ENCODE results near the gene WDR5B. TPM values are rescaled to one million over a fixed set of nuclear protein-coding genes. Genes with fewer than 3 reads are reported as not detected.

Gene WDR5B
- total and polyA plus RNA-seq, 2 experiments from 2014 or later, result 1.9 to 8.2 TPM

DNA sequence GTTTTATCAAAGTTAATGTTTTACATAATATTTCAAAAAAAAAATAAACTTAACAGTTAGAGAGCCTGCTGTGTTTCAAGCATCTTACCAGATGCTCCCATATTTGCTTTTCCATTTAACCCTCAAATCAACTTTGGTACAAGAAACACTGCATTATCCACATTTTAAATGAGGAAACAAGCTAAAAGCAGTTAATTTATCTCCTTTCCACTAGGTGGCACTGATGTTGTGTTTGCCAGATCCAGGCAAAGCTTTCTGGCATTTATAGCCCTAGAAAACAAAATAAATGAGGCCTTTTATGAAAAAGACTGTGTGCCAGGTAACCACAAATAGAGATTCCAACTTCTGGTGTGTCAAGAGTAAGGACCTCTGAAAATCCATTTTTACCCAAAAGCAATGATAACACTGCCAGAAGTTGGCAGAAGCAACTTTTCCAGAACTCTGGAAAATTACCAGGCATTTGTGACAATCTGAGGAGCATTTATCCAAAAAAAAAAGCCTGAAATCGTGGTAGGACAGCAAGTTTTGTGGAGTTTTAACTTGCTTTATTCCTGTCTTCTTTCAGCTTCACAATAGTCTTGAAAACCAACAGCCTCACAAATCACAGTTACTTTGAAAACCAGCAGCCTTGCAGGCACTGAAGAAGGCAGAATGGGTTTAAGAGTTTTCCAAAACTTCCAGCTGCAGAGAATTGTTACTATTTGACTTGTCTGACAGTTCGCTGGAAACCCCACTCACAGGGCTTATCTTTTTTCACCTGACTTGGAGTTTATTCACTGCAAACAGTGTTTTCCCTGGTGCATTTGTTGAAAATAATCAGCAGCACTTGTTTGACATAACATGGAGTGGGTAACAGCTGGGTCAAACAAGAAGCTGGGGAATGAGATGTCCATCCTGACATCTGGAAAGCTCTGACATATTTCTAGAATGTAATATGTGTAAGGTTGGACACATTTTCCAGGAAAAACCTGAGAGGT lies 22.7 kb downstream of the WDR5B start:
- Histone ChIP-seq H3K27ac (peak overlapping the region; percentile 68), H3K9me2 (replicated peaks; ENCODE audit: insufficient read depth) (no peaks in the 10 kb centered on the region), H3K9me3 (ENCODE audit: low read depth) (no peaks in the 10 kb centered on the region), H2AFZ (no peak overlapping the region), H4K20me1 (ENCODE audit: insufficient read depth, poor library complexity, severe bottlenecking) (no peaks in the 10 kb centered on the region), H3K4me3 (no peak overlapping the region), H3K4me2 (peak overlapping the region; percentile 6), H3K79me2 (peaks cover 27% of the 10 kb centered on the region), H3K36me3 (replicated peaks; ENCODE audit: insufficient read depth, low read depth) (no peaks in the 10 kb centered on the region), H3K27me3 (no peaks in the 10 kb centered on the region), H3K4me1 (ENCODE audit: insufficient read depth) (peaks cover 13% of the 10 kb centered on the region)
- 24% methylated on average over 2 of the region's 2 CpGs for WGBS (ENCODE audit: low lambda C conversion rate, missing lambda C conversion rate)
- peak; percentile 63 for DNase-seq (ENCODE audit: low spot score)
- TF ChIP-seq, protein P1, sequence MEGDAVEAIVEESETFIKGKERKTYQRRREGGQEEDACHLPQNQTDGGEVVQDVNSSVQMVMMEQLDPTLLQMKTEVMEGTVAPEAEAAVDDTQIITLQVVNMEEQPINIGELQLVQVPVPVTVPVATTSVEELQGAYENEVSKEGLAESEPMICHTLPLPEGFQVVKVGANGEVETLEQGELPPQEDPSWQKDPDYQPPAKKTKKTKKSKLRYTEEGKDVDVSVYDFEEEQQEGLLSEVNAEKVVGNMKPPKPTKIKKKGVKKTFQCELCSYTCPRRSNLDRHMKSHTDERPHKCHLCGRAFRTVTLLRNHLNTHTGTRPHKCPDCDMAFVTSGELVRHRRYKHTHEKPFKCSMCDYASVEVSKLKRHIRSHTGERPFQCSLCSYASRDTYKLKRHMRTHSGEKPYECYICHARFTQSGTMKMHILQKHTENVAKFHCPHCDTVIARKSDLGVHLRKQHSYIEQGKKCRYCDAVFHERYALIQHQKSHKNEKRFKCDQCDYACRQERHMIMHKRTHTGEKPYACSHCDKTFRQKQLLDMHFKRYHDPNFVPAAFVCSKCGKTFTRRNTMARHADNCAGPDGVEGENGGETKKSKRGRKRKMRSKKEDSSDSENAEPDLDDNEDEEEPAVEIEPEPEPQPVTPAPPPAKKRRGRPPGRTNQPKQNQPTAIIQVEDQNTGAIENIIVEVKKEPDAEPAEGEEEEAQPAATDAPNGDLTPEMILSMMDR (IDR thresholded peaks at IDR 0.05; ENCODE audit: poor library complexity), result peak; percentile 74
- TF ChIP-seq EZH2phosphoT487 (IDR thresholded peaks at IDR 0.05; ENCODE audit: low read depth, severe bottlenecking, unreplicated experiment), result no peak
- TF ChIP-seq EZH2 (IDR thresholded peaks at IDR 0.05; ENCODE audit: borderline replicate concordance), result no peak

DNA sequence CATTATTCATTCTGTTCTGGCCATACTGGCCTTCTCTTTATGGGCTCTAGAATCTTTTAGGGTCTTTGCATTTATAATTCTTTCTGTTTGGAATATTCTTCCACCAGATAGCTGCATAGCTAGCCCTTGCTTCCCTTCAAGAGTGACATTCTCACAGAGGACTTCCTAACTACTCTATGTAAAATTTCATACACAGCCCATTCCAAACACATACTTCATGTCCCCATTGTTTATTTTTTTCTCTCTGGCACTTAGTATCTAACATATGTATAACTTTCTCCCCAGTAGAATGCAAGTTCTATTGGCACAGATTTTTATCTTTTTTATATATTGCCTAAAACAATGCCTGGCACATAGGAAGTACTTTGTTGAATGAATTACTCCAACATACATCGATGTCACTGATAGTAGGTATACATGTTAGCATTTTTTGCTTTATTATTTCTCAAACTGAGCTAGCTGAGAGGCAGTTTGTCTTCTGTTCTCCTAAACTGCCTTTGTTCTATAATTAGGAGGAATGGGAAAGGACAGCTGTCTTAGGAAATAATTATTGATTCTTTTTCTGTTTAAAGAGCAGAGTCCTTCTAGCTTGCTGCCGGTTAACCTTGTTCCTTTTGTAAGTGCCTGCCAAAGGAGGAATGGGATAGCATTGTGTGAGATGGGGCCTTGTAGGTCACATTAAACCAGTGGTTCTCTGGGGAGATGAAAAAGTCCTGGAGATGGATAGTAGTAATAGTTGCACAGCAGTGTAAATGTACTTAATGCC lies 24.0 kb downstream of the WDR5B start:
- no peak for DNase-seq (ENCODE audit: low spot score)
- Histone ChIP-seq H3K79me2 (peaks cover 38% of the 10 kb centered on the region), H3K9me2 (replicated peaks; ENCODE audit: insufficient read depth) (no peaks in the 10 kb centered on the region), H2AFZ (no peak overlapping the region), H4K20me1 (ENCODE audit: insufficient read depth, poor library complexity, severe bottlenecking) (no peaks in the 10 kb centered on the region), H3K4me3 (no peak overlapping the region), H3K4me1 (ENCODE audit: insufficient read depth) (peaks cover 13% of the 10 kb centered on the region), H3K4me2 (no peak overlapping the region), H3K9me3 (ENCODE audit: low read depth) (no peaks in the 10 kb centered on the region), H3K27me3 (no peaks in the 10 kb centered on the region), H3K27ac (no peak overlapping the region), H3K36me3 (replicated peaks; ENCODE audit: insufficient read depth, low read depth) (no peaks in the 10 kb centered on the region)
- TF ChIP-seq EZH2 (IDR thresholded peaks at IDR 0.05; ENCODE audit: borderline replicate concordance), result no peak
- TF ChIP-seq, protein P1 (IDR thresholded peaks at IDR 0.05; ENCODE audit: poor library complexity), result no peak
- TF ChIP-seq EZH2phosphoT487 (IDR thresholded peaks at IDR 0.05; ENCODE audit: low read depth, severe bottlenecking, unreplicated experiment), result no peak
- WGBS (ENCODE audit: low lambda C conversion rate, missing lambda C conversion rate), result 62% methylated on average over 2 of the region's 2 CpGs

DNA sequence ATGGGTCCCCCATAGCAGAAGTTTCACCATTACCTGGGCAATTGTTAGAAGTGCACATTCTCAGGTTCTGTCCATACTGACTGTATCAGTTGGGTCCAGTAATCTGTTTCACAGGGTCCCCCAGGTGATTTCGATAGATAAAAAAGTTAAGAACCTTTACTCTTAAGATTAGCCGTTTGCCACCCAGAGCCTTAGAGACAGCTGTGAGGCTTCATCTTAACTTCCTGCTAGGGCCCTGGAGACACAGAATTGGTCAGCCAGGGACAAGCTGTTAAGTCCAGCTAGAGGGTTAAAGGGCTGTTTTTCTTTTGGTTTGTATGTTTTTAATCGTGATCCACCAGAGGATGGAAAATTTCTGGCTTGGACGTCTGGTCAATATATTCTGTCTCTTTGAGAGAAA lies 25.2 kb downstream of the WDR5B start:
- WGBS (ENCODE audit: low lambda C conversion rate, missing lambda C conversion rate), result 75% methylated on average over 4 of the region's 4 CpGs

More for the DNA sequence above, 25.2 kb downstream of the WDR5B start:
- no peaks in the 10 kb centered on the region for H4K20me1 ChIP-seq (ENCODE audit: insufficient read depth, poor library complexity, severe bottlenecking)
- no peak overlapping the region for H3K4me2 ChIP-seq
- H3K4me3 ChIP-seq, result no peak overlapping the region
- H3K27ac ChIP-seq, result no peak overlapping the region
- no peaks in the 10 kb centered on the region for H3K27me3 ChIP-seq
- no peak for DNase-seq (ENCODE audit: low spot score)
- TF ChIP-seq EZH2phosphoT487 (IDR thresholded peaks at IDR 0.05; ENCODE audit: low read depth, severe bottlenecking, unreplicated experiment), result no peak
- no peak for TF ChIP-seq EZH2 (IDR thresholded peaks at IDR 0.05; ENCODE audit: borderline replicate concordance)
- TF ChIP-seq, protein P1 (IDR thresholded peaks at IDR 0.05; ENCODE audit: poor library complexity), result no peak
- H3K9me2 ChIP-seq (replicated peaks; ENCODE audit: insufficient read depth), result no peaks in the 10 kb centered on the region
- H3K9me3 ChIP-seq (ENCODE audit: low read depth), result no peaks in the 10 kb centered on the region
- H3K36me3 ChIP-seq (replicated peaks; ENCODE audit: insufficient read depth, low read depth), result no peaks in the 10 kb centered on the region
- H3K79me2 ChIP-seq, result peaks cover 48% of the 10 kb centered on the region
- no peak overlapping the region for H2AFZ ChIP-seq
- H3K4me1 ChIP-seq (ENCODE audit: insufficient read depth), result peaks cover 13% of the 10 kb centered on the region
